Caco-2 (cell line): ENCODE data around the gene KCNK4. TPM values are rescaled to one million over a fixed set of nuclear protein-coding genes. Genes with fewer than 3 reads are reported as not detected.

Source experiments
- BruUV-seq: library from RNA; stranded (reverse); fragments of 400-500 nt; replicated peaks from 2 replicates; lab custom pipeline; 2021; lab: Mats Ljungman, UMichigan
- CTCF ChIA-PET: fragments of 300-600 bp; sonication (Branson Sonifier 250); formaldehyde crosslinking; loops from one replicate; lab custom pipeline; 2022; ENCODE audit warnings: antibody characterized with exemption; lab: Charles Lee
- POLR2A ChIA-PET: fragments of 300-600 bp; sonication (Branson Sonifier 250); formaldehyde crosslinking; loops from one replicate; lab custom pipeline; 2022; ENCODE audit warnings: antibody characterized with exemption; lab: Charles Lee
- DNase-seq, 2 experiments: peaks; one replicate each; pipeline versions ENCODE4 v3.0.0 to v3.0.0-alpha.2; 2020 to 2022
- H3K27me3 ChIP-seq: replicated peaks from 2 replicates; pipeline ENCODE4 v1.6.0; 2011; ENCODE audit warnings: low read length; ENCODE audit not compliant: control insufficient read depth, insufficient read depth
- H3K36me3 ChIP-seq: 2 replicates; pipeline ENCODE4 v1.5.1; 2011; ENCODE audit warnings: low read length; ENCODE audit not compliant: control insufficient read depth, insufficient read depth
- H3K4me1 ChIP-seq: fragments of 250-450 bp; sonication (Bioruptor Pico); 2 replicates; pipeline ENCODE4 v1.5.1; 2020; ENCODE audit warnings: mild to moderate bottlenecking
- H3K4me3 ChIP-seq: 2 replicates; pipeline ENCODE4 v1.5.1; 2011; ENCODE audit warnings: low read depth, mild to moderate bottlenecking, control low read depth, low read length
- H3K9me3 ChIP-seq: fragments of 250-450 bp; sonication (Bioruptor Pico); 2 replicates; pipeline ENCODE4 v1.5.1; 2020; ENCODE audit warnings: mild to moderate bottlenecking, moderate library complexity
- H3K27ac Mint-ChIP-seq: one replicate; pipeline ENCODE4 v1.8.0; 2022; ENCODE audit warnings: mixed read lengths; ENCODE audit not compliant: unreplicated experiment
- H3K27me3 Mint-ChIP-seq: one replicate; pipeline ENCODE4 v1.8.0; 2022; ENCODE audit warnings: mixed read lengths; ENCODE audit not compliant: insufficient read depth, unreplicated experiment
- H3K36me3 Mint-ChIP-seq: one replicate; pipeline ENCODE4 v1.8.0; 2022; ENCODE audit warnings: mild to moderate bottlenecking, mixed read lengths; ENCODE audit not compliant: insufficient read depth, unreplicated experiment
- H3K4me1 Mint-ChIP-seq: one replicate; pipeline ENCODE4 v1.8.0; 2022; ENCODE audit warnings: low read depth, mixed read lengths; ENCODE audit not compliant: unreplicated experiment
- H3K4me3 Mint-ChIP-seq: one replicate; pipeline ENCODE4 v1.8.0; 2022; ENCODE audit warnings: mild to moderate bottlenecking, moderate library complexity, mixed read lengths; ENCODE audit not compliant: unreplicated experiment
- H3K9me3 Mint-ChIP-seq: one replicate; pipeline ENCODE4 v1.8.0; 2022; ENCODE audit warnings: mixed read lengths; ENCODE audit not compliant: unreplicated experiment
- CTCF ChIP-seq, 2 experiments: fragments of 200-600 bp in 1 of 2; IDR thresholded peaks; 1 replicate in 1 of 2; 2 replicates in 1 of 2; pipeline versions ENCODE4 v1.5.1 to v1.8.0; 2011 to 2022; ENCODE audit warnings: antibody characterized with exemption in 1 of 2, control low read depth in 1 of 2, inconsistent platforms in 1 of 2, low read depth in 1 of 2, low read length in 1 of 2, mild to moderate bottlenecking in 1 of 2, moderate library complexity in 1 of 2; ENCODE audit not compliant: insufficient read depth in 1 of 2, severe bottlenecking in 1 of 2, unreplicated experiment in 1 of 2
- intact Hi-C: fragments of 100-400 bp; cut with micrococcal nuclease; formaldehyde crosslinking; loops from one replicate; pipeline ENCODE4 v1.10.0; 2022; ENCODE audit not compliant: unreplicated experiment
- total RNA-seq: library from RNA; stranded (reverse); gene quantifications from 2 replicates; pipeline ENCODE4 v1.2.3, GENCODE V29; 2022

Gene KCNK4
- total RNA-seq, 1 experiment from 2014 or later, result not detected

- BruUV-seq, result TSS peak; percentile 12
- H3K9me3 ChIP-seq, result no peaks in the 10 kb centered on the region
- peak; percentile 77 to 84 for DNase-seq
- H3K4me3 ChIP-seq, result peak overlapping the region; percentile 66
- peaks cover 13% of the 10 kb centered on the region for H3K4me1 Mint-ChIP-seq
- H3K36me3 Mint-ChIP-seq, result peaks cover 24% of the 10 kb centered on the region
- H3K27me3 Mint-ChIP-seq, result no peaks in the 10 kb centered on the region
- ChIA-PET CTCF (interaction anchor here (0.5 to 1.8 kb wide), 16 partner anchors 9 to 1502 kb away, joined by 3 to 13 read pairs (median 5); partner anchors contain the start of genes ESRRA, FKBP2, NUDT22 and POLR2G), POLR2A (interaction anchor here (1.0 to 1.4 kb wide), 3 partner anchors 11 to 66 kb away, joined by 4 to 6 read pairs (median 4); partner anchors contain the start of genes PRDX5, STIP1 and TRMT112)
- H3K4me1 ChIP-seq, result peaks cover 26% of the 10 kb centered on the region
- H3K27me3 ChIP-seq, result no peaks in the 10 kb centered on the region
- no peaks in the 10 kb centered on the region for H3K9me3 Mint-ChIP-seq
- peak; percentile 36 to 48 for TF ChIP-seq CTCF (IDR thresholded peaks at IDR 0.05; ENCODE audit: insufficient read depth in 1 of 2, low read depth in 1 of 2, low read length in 1 of 2, severe bottlenecking in 1 of 2, unreplicated experiment in 1 of 2)
- intact Hi-C loops, result no loop called here
- H3K27ac Mint-ChIP-seq, result peak overlapping the region; percentile 85
- H3K4me3 Mint-ChIP-seq, result peak overlapping the region; percentile 99
- H3K36me3 ChIP-seq, result peaks cover 4% of the 10 kb centered on the region
Measured at GRCh38 chr11:64252003-64252872, 38.9 kb upstream of the KCNK4 start.

GRCh38 chr11:64253043-64253442 is 38.1 kb upstream of the KCNK4 start:
- no peaks in the 10 kb centered on the region for H3K27me3 Mint-ChIP-seq
- Histone ChIP-seq H3K36me3 (peaks cover 4% of the 10 kb centered on the region), H3K27me3 (no peaks in the 10 kb centered on the region), H3K9me3 (no peaks in the 10 kb centered on the region), H3K4me3 (peak overlapping the region; percentile 66), H3K4me1 (peaks cover 19% of the 10 kb centered on the region)
- H3K36me3 Mint-ChIP-seq, result peaks cover 24% of the 10 kb centered on the region
- no peak for DNase-seq
- no peak for TF ChIP-seq CTCF (IDR thresholded peaks at IDR 0.05; ENCODE audit: insufficient read depth in 1 of 2, low read depth in 1 of 2, low read length in 1 of 2, severe bottlenecking in 1 of 2, unreplicated experiment in 1 of 2)
- CTCF ChIA-PET, result interaction anchor here (1.6 kb wide), 1 partner anchor 18 kb away, joined by 13 read pairs; no protein-coding TSS in a partner anchor
- H3K4me3 Mint-ChIP-seq, result peak overlapping the region; percentile 99
- H3K4me1 Mint-ChIP-seq, result peaks cover 8% of the 10 kb centered on the region
- H3K9me3 Mint-ChIP-seq, result no peaks in the 10 kb centered on the region
- no TSS peak for BruUV-seq
- POLR2A ChIA-PET, result interaction anchor here (1.0 to 1.4 kb wide), 2 partner anchors 64 to 67 kb away, joined by 4 to 6 read pairs; partner anchors contain the start of genes PRDX5, STIP1 and TRMT112
- intact Hi-C loops, result no loop called here
- H3K27ac Mint-ChIP-seq, result no peak overlapping the region

- H3K4me3 Mint-ChIP-seq, result no peak overlapping the region
- Histone ChIP-seq H3K9me3 (no peaks in the 10 kb centered on the region), H3K27me3 (no peaks in the 10 kb centered on the region), H3K4me1 (peaks cover 15% of the 10 kb centered on the region), H3K36me3 (peaks cover 4% of the 10 kb centered on the region), H3K4me3 (no peak overlapping the region)
- DNase-seq, result no peak
- ChIA-PET POLR2A (no interaction called here), CTCF (no interaction called here)
- H3K36me3 Mint-ChIP-seq, result peaks cover 26% of the 10 kb centered on the region
- no peak overlapping the region for H3K27ac Mint-ChIP-seq
- no peak for TF ChIP-seq CTCF (IDR thresholded peaks at IDR 0.05; ENCODE audit: insufficient read depth in 1 of 2, low read depth in 1 of 2, low read length in 1 of 2, severe bottlenecking in 1 of 2, unreplicated experiment in 1 of 2)
- peaks cover 8% of the 10 kb centered on the region for H3K4me1 Mint-ChIP-seq
- H3K27me3 Mint-ChIP-seq, result no peaks in the 10 kb centered on the region
- intact Hi-C loops, result no loop called here
- no TSS peak for BruUV-seq
- no peaks in the 10 kb centered on the region for H3K9me3 Mint-ChIP-seq
Measured at GRCh38 chr11:64253481-64253880, 37.6 kb upstream of the KCNK4 start.
